Measurements from ENCODE around the gene SPTY2D1.

SPTY2D1 gene

DNA sequence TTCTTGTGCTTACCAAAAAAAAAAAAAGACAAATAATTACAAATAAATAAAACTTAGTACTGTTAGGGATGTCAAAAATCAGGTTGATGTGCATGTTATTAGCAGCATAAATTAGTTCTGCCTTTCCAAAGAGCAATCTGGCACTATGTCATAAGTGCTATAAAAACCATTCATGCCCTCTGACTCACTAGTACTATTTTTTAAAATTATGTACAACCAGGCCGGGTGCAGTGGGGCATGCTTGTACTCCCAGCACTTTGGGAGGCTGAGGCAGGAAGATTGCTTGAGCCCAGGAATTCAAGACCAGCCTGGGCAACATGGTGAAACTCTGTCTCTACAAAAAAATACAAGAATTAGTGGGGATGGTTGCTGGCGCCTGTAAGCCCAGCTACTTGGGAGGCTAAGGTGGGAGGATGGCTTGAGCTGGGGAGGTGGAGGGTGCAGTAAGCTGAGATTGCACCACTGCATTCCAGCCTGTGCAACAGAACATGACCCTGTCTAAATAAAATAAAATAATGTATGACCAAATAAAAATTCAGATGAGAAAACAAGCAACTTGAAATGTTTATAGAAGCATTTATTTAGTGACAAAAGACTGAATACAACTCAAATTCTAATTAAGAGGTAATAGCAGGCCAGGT is 70.9 kb downstream of the SPTY2D1 start:
- no peak for TF ChIP-seq TAF1 (IDR thresholded peaks at IDR 0.05; ENCODE audit: low read depth)
- no peak for TF ChIP-seq TEAD4 (IDR thresholded peaks at IDR 0.05)
- TF ChIP-seq TCF12 (IDR thresholded peaks at IDR 0.05; ENCODE audit: low read depth): no peak
- TF ChIP-seq, protein P1, sequence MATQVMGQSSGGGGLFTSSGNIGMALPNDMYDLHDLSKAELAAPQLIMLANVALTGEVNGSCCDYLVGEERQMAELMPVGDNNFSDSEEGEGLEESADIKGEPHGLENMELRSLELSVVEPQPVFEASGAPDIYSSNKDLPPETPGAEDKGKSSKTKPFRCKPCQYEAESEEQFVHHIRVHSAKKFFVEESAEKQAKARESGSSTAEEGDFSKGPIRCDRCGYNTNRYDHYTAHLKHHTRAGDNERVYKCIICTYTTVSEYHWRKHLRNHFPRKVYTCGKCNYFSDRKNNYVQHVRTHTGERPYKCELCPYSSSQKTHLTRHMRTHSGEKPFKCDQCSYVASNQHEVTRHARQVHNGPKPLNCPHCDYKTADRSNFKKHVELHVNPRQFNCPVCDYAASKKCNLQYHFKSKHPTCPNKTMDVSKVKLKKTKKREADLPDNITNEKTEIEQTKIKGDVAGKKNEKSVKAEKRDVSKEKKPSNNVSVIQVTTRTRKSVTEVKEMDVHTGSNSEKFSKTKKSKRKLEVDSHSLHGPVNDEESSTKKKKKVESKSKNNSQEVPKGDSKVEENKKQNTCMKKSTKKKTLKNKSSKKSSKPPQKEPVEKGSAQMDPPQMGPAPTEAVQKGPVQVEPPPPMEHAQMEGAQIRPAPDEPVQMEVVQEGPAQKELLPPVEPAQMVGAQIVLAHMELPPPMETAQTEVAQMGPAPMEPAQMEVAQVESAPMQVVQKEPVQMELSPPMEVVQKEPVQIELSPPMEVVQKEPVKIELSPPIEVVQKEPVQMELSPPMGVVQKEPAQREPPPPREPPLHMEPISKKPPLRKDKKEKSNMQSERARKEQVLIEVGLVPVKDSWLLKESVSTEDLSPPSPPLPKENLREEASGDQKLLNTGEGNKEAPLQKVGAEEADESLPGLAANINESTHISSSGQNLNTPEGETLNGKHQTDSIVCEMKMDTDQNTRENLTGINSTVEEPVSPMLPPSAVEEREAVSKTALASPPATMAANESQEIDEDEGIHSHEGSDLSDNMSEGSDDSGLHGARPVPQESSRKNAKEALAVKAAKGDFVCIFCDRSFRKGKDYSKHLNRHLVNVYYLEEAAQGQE (IDR thresholded peaks at IDR 0.05; ENCODE audit: low read depth): no peak
- TF ChIP-seq ZBTB7A (IDR thresholded peaks at IDR 0.05; ENCODE audit: low read depth): no peak
- TF ChIP-seq, protein P2, sequence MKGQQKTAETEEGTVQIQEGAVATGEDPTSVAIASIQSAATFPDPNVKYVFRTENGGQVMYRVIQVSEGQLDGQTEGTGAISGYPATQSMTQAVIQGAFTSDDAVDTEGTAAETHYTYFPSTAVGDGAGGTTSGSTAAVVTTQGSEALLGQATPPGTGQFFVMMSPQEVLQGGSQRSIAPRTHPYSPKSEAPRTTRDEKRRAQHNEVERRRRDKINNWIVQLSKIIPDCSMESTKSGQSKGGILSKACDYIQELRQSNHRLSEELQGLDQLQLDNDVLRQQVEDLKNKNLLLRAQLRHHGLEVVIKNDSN (IDR thresholded peaks at IDR 0.05): no peak
- TF ChIP-seq NFIC (IDR thresholded peaks at IDR 0.05): no peak
